HEK293 (cell line): ENCODE data around the gene METAP1D.

Source experiments
- CTCF ChIA-PET: fragments of 350-600 bp; formaldehyde crosslinking; extraction: SDS; loops from one replicate; lab custom pipeline; 2021; ENCODE audit warnings: antibody characterized with exemption; lab: Yijun Ruan, JAX
- POLR2A ChIA-PET: fragments of 300-600 bp; formaldehyde crosslinking; extraction: SDS; loops from one replicate; lab custom pipeline; 2020; ENCODE audit warnings: antibody characterized with exemption, inconsistent platforms; lab: Yijun Ruan, JAX
- H3K27ac ChIP-seq: fragments of 200-500 bp; sonication (Bioruptor generic); 2 replicates; pipeline ENCODE4 v1.5.1; 2014; ENCODE audit warnings: low read depth, low read length, control low read depth, inconsistent platforms; ENCODE audit errors: extremely low read depth
- H3K36me3 ChIP-seq, 2 experiments: fragments of 200-500 bp in 1 of 2; sonication (Bioruptor generic) in 1 of 2; 1 replicate in 1 of 2; 2 replicates in 1 of 2; pipeline ENCODE4 v1.5.1; 2014 to 2017; ENCODE audit warnings: inconsistent platforms in 2 of 2, low read length in 2 of 2; ENCODE audit not compliant: control insufficient read depth in 2 of 2, insufficient read depth in 1 of 2
- H3K4me1 ChIP-seq: fragments of 200-500 bp; sonication (Bioruptor generic); 2 replicates; pipeline ENCODE4 v1.5.1; 2014; ENCODE audit warnings: mild to moderate bottlenecking, low read length, inconsistent platforms; ENCODE audit not compliant: control insufficient read depth, insufficient read depth
- H3K4me3 ChIP-seq: 2 replicates; pipeline ENCODE4 v1.5.1; 2011; ENCODE audit warnings: low read depth, mild to moderate bottlenecking, control low read depth, low read length, moderate library complexity
- H3K9me3 ChIP-seq: fragments of 200-500 bp; sonication (Bioruptor generic); 2 replicates; pipeline ENCODE4 v1.5.1; 2014; ENCODE audit warnings: low read depth, low read length, inconsistent platforms; ENCODE audit not compliant: control insufficient read depth, insufficient read depth
- BCL11A ChIP-seq: fragments of 450-650 bp; formaldehyde crosslinking; IDR thresholded peaks from 2 replicates; pipeline ENCODE4 v1.5.1; 2016; ENCODE audit warnings: low read depth, missing biosample characterization, missing genetic modification characterization
- SP3 ChIP-seq: fragments of 450-650 bp; formaldehyde crosslinking; IDR thresholded peaks from 2 replicates; pipeline ENCODE4 v1.5.1; 2016; ENCODE audit warnings: missing biosample characterization, missing genetic modification characterization
- TCF7L2 ChIP-seq: IDR thresholded peaks from 2 replicates; pipeline ENCODE4 v1.6.1; 2011; ENCODE audit warnings: low read depth, mild to moderate bottlenecking, inconsistent platforms, low read length, moderate library complexity, borderline replicate concordance
- ZNF10 ChIP-seq: fragments of 450-650 bp; formaldehyde crosslinking; IDR thresholded peaks from 2 replicates; pipeline ENCODE4 v1.5.1; 2017; ENCODE audit warnings: missing biosample characterization, missing genetic modification characterization
- ZNF112 ChIP-seq: fragments of 450-650 bp; formaldehyde crosslinking; IDR thresholded peaks from 2 replicates; pipeline ENCODE4 v1.5.0; 2017; ENCODE audit warnings: missing biosample characterization, missing genetic modification characterization
- ZNF121 ChIP-seq: fragments of 450-650 bp; formaldehyde crosslinking; IDR thresholded peaks from 2 replicates; pipeline ENCODE4 v1.5.1; 2016; ENCODE audit warnings: missing biosample characterization, missing genetic modification characterization
- ZNF214 ChIP-seq: fragments of 450-650 bp; formaldehyde crosslinking; IDR thresholded peaks from 2 replicates; pipeline ENCODE4 v1.5.1; 2017; ENCODE audit warnings: missing biosample characterization, mild to moderate bottlenecking, missing genetic modification characterization, borderline replicate concordance
- ZNF274 ChIP-seq, 2 experiments: fragments of 200-500 bp in 1 of 2; fragments of 450-650 bp in 1 of 2; sonication (Bioruptor generic) in 1 of 2; formaldehyde crosslinking in 1 of 2; IDR thresholded peaks; 2 replicates each; pipeline versions ENCODE4 v1.5.1 to v1.6.1; 2014 to 2016; ENCODE audit warnings: borderline replicate concordance in 1 of 2, inconsistent platforms in 1 of 2, low read length in 1 of 2, missing biosample characterization in 1 of 2, missing genetic modification characterization in 1 of 2
- ZNF350 ChIP-seq: fragments of 450-650 bp; formaldehyde crosslinking; IDR thresholded peaks from 2 replicates; pipeline ENCODE4 v1.5.0; 2017; ENCODE audit warnings: missing biosample characterization, mild to moderate bottlenecking, missing genetic modification characterization
- ZNF610 ChIP-seq: fragments of 450-650 bp; formaldehyde crosslinking; IDR thresholded peaks from 2 replicates; pipeline ENCODE4 v1.5.1; 2016; ENCODE audit warnings: missing biosample characterization, missing genetic modification characterization, borderline replicate concordance
- ZNF776 ChIP-seq: fragments of 450-650 bp; formaldehyde crosslinking; IDR thresholded peaks from 2 replicates; pipeline ENCODE4 v1.5.0; 2017; ENCODE audit warnings: missing biosample characterization, missing genetic modification characterization, borderline replicate concordance
- ZNF837 ChIP-seq: fragments of 450-650 bp; formaldehyde crosslinking; IDR thresholded peaks from 2 replicates; pipeline ENCODE4 v1.5.1; 2016; ENCODE audit warnings: missing biosample characterization, missing genetic modification characterization
- TF ChIP-seq, protein P1 (sequence below): fragments of 450-650 bp; formaldehyde crosslinking; IDR thresholded peaks from 2 replicates; pipeline ENCODE4 v1.5.1; 2016; ENCODE audit warnings: missing biosample characterization, missing genetic modification characterization
- TF ChIP-seq, protein P2 (sequence below): IDR thresholded peaks from 2 replicates; pipeline ENCODE4 v1.6.1; 2011; ENCODE audit warnings: mild to moderate bottlenecking, low read depth, low read length, borderline replicate concordance
- TF ChIP-seq, protein P3 (sequence below): fragments of 450-650 bp; formaldehyde crosslinking; IDR thresholded peaks from 2 replicates; pipeline ENCODE4 v1.5.1; 2016; ENCODE audit warnings: missing biosample characterization, missing genetic modification characterization
- TF ChIP-seq, protein P4 (sequence below): fragments of 450-650 bp; formaldehyde crosslinking; IDR thresholded peaks from 2 replicates; pipeline ENCODE4 v1.5.1; 2017; ENCODE audit warnings: missing biosample characterization, missing genetic modification characterization
- TF ChIP-seq, protein P5 (sequence below): fragments of 450-650 bp; formaldehyde crosslinking; IDR thresholded peaks from 2 replicates; pipeline ENCODE4 v1.5.1; 2016; ENCODE audit warnings: missing biosample characterization, missing genetic modification characterization
- TF ChIP-seq, protein P6 (sequence below): fragments of 450-650 bp; formaldehyde crosslinking; IDR thresholded peaks from 2 replicates; pipeline ENCODE4 v1.5.1; 2017; ENCODE audit warnings: missing biosample characterization, missing genetic modification characterization
- TF ChIP-seq, protein P7 (sequence below): fragments of 450-650 bp; formaldehyde crosslinking; IDR thresholded peaks from 2 replicates; pipeline ENCODE4 v1.5.1; 2016; ENCODE audit warnings: missing biosample characterization, missing genetic modification characterization

Gene METAP1D

DNA sequence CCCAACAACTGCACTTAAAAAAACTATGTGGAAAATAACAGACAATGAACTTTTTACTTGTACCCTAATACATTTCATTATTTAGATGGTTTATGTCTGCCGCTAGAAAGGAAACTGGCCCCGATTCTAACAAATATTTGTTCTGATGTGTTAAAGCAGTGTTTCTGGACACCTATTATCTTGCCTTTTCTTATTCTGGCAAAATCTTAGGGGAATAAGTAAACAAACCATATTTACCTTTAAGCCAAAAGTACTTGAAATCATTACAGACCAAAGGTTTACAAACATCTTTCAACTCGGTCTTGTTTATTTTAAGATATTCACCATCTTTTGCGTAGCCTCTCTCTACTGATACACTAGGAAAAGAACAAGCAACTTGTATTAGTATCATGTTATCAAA lies 73.8 kb downstream of the METAP1D start:
- CTCF ChIA-PET, result no interaction called here
- Histone ChIP-seq H3K4me3 (no peak overlapping the region), H3K9me3 (no peaks in the 10 kb centered on the region), H3K4me1 (peaks cover 6% of the 10 kb centered on the region; the same call in 1 of the 2 replicates), H3K27ac (no peak overlapping the region), H3K36me3 (no peaks in the 10 kb centered on the region)
- TF ChIP-seq, protein P1, sequence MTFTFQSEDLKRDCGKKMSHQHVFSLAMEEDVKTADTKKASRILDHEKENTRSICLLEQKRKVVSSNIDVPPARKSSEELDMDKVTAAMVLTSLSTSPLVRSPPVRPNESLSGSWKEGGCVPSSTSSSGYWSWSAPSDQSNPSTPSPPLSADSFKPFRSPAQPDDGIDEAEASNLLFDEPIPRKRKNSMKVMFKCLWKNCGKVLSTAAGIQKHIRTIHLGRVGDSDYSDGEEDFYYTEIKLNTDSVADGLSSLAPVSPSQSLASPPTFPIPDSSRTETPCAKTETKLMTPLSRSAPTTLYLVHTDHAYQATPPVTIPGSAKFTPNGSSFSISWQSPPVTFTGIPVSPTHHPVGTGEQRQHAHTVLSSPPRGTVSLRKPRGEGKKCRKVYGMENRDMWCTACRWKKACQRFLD, result no peak
- TF ChIP-seq ZNF350 (tag by site-specific recombination) (no peak), ZNF121 (tag by site-specific recombination) (no peak), BCL11A (tag by site-specific recombination) (no peak)
- TF ChIP-seq, protein P2, sequence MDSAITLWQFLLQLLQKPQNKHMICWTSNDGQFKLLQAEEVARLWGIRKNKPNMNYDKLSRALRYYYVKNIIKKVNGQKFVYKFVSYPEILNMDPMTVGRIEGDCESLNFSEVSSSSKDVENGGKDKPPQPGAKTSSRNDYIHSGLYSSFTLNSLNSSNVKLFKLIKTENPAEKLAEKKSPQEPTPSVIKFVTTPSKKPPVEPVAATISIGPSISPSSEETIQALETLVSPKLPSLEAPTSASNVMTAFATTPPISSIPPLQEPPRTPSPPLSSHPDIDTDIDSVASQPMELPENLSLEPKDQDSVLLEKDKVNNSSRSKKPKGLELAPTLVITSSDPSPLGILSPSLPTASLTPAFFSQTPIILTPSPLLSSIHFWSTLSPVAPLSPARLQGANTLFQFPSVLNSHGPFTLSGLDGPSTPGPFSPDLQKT, result no peak
- TF ChIP-seq, protein P3, sequence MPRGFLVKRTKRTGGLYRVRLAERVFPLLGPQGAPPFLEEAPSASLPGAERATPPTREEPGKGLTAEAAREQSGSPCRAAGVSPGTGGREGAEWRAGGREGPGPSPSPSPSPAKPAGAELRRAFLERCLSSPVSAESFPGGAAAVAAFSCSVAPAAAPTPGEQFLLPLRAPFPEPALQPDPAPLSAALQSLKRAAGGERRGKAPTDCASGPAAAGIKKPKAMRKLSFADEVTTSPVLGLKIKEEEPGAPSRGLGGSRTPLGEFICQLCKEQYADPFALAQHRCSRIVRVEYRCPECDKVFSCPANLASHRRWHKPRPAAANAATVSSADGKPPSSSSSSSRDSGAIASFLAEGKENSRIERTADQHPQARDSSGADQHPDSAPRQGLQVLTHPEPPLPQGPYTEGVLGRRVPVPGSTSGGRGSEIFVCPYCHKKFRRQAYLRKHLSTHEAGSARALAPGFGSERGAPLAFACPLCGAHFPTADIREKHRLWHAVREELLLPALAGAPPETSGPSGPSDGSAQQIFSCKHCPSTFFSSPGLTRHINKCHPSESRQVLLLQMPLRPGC (tag by site-specific recombination), result no peak
- POLR2A ChIA-PET, result interaction anchor here (1.3 to 2.6 kb wide), 2 partner anchors 12 to 22 kb away, joined by 3 to 8 read pairs; partner anchors contain the start of gene DLX1

DNA sequence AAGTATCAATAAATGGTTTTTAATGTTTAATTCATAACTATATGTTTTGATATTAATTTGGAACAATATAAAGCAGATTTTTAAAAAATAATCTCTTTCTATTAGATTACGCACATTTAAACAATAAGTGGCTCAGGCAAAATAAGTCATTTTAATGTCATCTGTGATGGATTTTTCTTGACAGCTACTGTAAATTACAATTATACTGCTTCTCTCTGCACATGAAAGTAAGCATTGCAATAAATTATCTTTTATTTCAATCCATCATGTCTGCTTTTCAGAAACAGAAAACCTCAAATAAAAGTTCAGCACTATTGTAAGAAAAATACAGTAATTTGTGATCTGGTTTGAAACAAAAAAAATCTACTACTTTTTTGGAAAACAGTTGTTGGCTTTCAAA lies 74.5 kb downstream of the METAP1D start:
- peaks cover 6% of the 10 kb centered on the region; the same call in 1 of the 2 replicates for H3K4me1 ChIP-seq
- H3K4me3 ChIP-seq, result no peak overlapping the region
- no peaks in the 10 kb centered on the region for H3K9me3 ChIP-seq
- no peak overlapping the region for H3K27ac ChIP-seq
- CTCF ChIA-PET, result no interaction called here
- TF ChIP-seq ZNF214 (no peak), ZNF274 (IDR thresholded peaks at IDR 0.05; ENCODE audit: low read length) (no peak), ZNF274 (tag by site-specific recombination; IDR thresholded peaks at IDR 0.05; ENCODE audit: borderline replicate concordance) (no peak), ZNF112 (tag by site-specific recombination) (no peak), ZNF610 (tag by site-specific recombination) (no peak), ZNF10 (tag by site-specific recombination) (no peak), ZNF776 (no peak), TCF7L2 (no peak), ZNF837 (no peak), SP3 (no peak)
- TF ChIP-seq, protein P4, sequence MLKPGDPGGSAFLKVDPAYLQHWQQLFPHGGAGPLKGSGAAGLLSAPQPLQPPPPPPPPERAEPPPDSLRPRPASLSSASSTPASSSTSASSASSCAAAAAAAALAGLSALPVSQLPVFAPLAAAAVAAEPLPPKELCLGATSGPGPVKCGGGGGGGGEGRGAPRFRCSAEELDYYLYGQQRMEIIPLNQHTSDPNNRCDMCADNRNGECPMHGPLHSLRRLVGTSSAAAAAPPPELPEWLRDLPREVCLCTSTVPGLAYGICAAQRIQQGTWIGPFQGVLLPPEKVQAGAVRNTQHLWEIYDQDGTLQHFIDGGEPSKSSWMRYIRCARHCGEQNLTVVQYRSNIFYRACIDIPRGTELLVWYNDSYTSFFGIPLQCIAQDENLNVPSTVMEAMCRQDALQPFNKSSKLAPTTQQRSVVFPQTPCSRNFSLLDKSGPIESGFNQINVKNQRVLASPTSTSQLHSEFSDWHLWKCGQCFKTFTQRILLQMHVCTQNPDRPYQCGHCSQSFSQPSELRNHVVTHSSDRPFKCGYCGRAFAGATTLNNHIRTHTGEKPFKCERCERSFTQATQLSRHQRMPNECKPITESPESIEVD (tag by site-specific recombination), result peak; percentile 81
- TF ChIP-seq, protein P5, sequence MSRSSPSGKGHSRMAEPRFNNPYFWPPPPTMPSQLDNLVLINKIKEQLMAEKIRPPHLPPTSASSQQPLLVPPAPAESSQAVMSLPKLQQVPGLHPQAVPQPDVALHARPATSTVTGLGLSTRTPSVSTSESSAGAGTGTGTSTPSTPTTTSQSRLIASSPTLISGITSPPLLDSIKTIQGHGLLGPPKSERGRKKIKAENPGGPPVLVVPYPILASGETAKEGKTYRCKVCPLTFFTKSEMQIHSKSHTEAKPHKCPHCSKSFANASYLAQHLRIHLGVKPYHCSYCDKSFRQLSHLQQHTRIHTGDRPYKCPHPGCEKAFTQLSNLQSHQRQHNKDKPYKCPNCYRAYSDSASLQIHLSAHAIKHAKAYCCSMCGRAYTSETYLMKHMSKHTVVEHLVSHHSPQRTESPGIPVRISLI, result no peak
- TF ChIP-seq, protein P6, sequence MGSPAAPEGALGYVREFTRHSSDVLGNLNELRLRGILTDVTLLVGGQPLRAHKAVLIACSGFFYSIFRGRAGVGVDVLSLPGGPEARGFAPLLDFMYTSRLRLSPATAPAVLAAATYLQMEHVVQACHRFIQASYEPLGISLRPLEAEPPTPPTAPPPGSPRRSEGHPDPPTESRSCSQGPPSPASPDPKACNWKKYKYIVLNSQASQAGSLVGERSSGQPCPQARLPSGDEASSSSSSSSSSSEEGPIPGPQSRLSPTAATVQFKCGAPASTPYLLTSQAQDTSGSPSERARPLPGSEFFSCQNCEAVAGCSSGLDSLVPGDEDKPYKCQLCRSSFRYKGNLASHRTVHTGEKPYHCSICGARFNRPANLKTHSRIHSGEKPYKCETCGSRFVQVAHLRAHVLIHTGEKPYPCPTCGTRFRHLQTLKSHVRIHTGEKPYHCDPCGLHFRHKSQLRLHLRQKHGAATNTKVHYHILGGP, result peak; percentile 21; the same call in 1 of the 2 replicates
- TF ChIP-seq, protein P7, sequence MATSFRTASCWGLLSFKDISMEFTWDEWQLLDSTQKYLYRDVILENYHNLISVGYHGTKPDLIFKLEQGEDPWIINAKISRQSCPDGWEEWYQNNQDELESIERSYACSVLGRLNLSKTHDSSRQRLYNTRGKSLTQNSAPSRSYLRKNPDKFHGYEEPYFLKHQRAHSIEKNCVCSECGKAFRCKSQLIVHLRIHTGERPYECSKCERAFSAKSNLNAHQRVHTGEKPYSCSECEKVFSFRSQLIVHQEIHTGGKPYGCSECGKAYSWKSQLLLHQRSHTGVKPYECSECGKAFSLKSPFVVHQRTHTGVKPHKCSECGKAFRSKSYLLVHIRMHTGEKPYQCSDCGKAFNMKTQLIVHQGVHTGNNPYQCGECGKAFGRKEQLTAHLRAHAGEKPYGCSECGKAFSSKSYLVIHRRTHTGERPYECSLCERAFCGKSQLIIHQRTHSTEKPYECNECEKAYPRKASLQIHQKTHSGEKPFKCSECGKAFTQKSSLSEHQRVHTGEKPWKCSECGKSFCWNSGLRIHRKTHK (tag by site-specific recombination), result no peak
- POLR2A ChIA-PET, result interaction anchor here (2.6 kb wide), 1 partner anchor 11 kb away, joined by 8 read pairs; the partner anchor contains the start of gene DLX1
- H3K36me3 ChIP-seq, result no peaks in the 10 kb centered on the region
